GM12891 (cell line): ENCODE measurements around the gene NHS.

ENCODE experiments used
- PAX5 ChIP-seq: IDR thresholded peaks from 2 replicates; pipeline ENCODE4 v1.6.1; 2011; ENCODE audit warnings: low read length, moderate library complexity, mild to moderate bottlenecking; ENCODE audit not compliant: insufficient read depth, severe bottlenecking
- POLR2A ChIP-seq: IDR thresholded peaks from 2 replicates; pipeline ENCODE4 v1.6.1; 2011; ENCODE audit warnings: low read depth, low read length, control low read depth
- POLR2AphosphoS5 ChIP-seq: IDR thresholded peaks from 2 replicates; pipeline ENCODE4 v1.6.1; 2011; ENCODE audit warnings: low read depth, low read length, control low read depth
- POU2F2 ChIP-seq: IDR thresholded peaks from 2 replicates; pipeline ENCODE4 v1.6.1; 2011; ENCODE audit warnings: low read depth, mild to moderate bottlenecking, control low read depth, low read length, moderate library complexity
- TAF1 ChIP-seq: IDR thresholded peaks from 2 replicates; pipeline ENCODE4 v1.6.1; 2011; ENCODE audit warnings: low read depth, low read length, control low read depth

DNA sequence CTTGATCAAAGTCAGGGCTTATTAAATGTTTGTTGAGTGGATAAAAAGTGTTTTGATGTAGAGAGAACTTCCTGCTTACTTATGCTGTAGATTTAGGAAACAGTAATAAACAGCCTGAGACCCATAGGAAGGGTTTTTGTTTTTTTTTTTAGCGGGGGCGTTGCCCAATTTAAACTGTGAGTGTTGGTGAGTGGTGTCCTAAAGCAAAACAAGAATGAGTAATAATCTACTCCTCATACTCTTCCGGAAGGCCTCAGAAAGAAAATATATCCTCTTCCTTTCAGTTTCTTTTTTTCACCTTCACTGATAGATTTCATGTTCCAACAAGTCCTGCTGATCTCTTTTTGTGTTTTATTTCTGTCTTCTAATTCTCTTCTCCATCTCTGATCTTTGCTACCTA is 257.9 kb downstream of the NHS start:
- TF ChIP-seq TAF1 (no peak), POLR2A (no peak), POLR2AphosphoS5 (no peak), PAX5 (no peak), POU2F2 (no peak)
